Vagina (tissue), 2 donors: ENCODE measurements around the gene ATP5F1C.

ENCODE experiments used
- CTCF ChIP-seq, 3 experiments: fragments of 450-650 bp in 2 of 3; fragments of 200-600 bp in 1 of 3; sonication (generic) in 1 of 3; IDR thresholded peaks; one replicate each; pipeline ENCODE4 v1.5.1; 2017 to 2019; ENCODE audit warnings: antibody characterized with exemption in 3 of 3, mild to moderate bottlenecking in 2 of 3, moderate library complexity in 2 of 3
- POLR2A ChIP-seq, 2 donors: fragments of 450-650 bp; IDR thresholded peaks; one replicate each; pipeline ENCODE4 v1.6.1; 2017; ENCODE audit warnings: antibody characterized with exemption in 2 of 2, mild to moderate bottlenecking in 2 of 2, moderate library complexity in 2 of 2
- POLR2AphosphoS5 ChIP-seq, 2 donors: sonication (generic); formaldehyde crosslinking; IDR thresholded peaks; one replicate each; pipeline ENCODE4 v1.9.0; 2017; ENCODE audit warnings: antibody characterized with exemption in 2 of 2, mild to moderate bottlenecking in 2 of 2, low read depth in 1 of 2; ENCODE audit not compliant: insufficient read depth in 1 of 2

DNA sequence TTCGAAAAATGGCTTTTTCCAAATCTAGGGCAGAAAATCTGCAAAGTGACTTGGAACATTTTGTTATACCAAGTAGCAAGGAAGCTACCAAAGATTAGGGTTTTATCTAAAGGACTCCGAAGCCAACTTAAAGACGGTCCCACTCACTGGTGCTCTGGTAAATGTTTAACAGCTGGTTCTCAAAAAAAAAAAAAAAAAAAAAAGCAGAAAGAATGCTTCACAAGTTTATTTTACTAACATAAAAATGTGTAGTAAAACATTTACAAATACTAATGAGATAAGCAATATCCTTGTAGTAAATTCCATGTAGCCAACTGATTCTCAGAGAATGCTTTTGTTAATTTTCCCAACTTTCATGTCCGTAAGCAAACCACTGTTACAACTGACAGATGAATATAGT, 68.7 kb downstream of the ATP5F1C start:
- TF ChIP-seq CTCF (IDR thresholded peaks at IDR 0.05) (no peak), POLR2AphosphoS5 (IDR thresholded peaks at IDR 0.05; ENCODE audit: insufficient read depth in 1 of 2, low read depth in 1 of 2) (no peak), POLR2A (IDR thresholded peaks at IDR 0.05) (no peak)
